Kasumi-1 (cell line): Measurements from ENCODE around the gene MCF2.

Experiments used
- DNase-seq, 2 experiments: peaks; one replicate each; lab custom pipeline; 2025; lab: John Stamatoyannopoulos, UW

MCF2 gene

DNA sequence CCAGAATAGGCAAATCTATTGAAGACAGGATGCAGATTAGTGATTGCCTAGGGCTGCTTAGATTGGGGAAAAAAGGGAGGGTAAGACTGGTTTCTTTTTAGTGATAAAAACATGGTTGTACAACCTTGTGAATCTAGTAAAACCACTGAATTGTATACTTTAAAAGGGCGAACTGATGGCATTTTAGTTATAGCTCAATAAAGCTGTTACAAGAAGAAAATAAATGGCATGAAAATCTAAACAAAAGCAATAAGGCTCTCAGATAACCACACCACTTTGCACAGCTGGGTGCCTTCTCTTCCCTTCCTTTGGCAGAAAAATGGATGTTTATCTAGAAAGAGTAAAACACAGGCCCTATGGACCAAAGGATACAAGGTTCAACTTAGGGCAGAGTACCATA, 107.9 kb downstream of the MCF2 start:
- DNase-seq: no peak

DNA sequence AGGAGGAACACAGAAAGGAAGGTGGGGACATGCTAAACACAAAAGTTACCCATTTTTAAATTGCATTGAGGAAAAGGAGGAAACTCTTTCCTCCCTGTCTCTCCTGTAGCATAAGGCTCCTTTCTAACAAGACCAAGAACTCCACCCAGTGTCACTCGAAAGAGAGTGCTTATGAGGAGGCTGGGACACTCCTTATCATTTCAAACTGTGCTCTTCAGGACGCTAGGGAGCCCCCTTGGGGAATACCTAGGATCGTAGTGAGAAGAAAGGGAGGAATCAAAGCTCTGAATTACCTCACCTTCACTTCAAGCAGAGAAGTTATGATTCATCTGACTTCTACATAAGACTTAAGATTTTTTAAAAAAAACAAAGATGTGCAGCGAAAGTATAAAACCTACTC, 111.9 kb downstream of the MCF2 start:
- no peak for DNase-seq

DNA sequence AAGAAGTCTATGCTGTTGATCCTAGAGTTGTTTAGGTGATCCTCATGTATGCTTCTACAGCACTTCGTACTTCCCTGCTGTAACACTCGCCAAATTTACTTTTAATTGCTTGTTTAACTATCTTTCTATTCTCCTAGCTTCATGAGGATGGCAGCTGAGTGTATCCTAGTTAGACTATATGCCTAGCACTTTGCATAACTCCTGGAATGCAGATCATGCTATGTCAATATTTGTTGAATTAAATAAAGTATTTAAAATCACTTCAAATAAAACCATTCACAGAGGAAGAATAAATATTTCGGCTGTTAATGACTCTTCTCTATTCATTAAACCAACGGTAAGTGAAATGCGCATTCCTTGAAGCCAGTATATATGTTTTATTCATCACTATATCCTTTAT, 122.4 kb downstream of the MCF2 start:
- DNase-seq: no peak

DNA sequence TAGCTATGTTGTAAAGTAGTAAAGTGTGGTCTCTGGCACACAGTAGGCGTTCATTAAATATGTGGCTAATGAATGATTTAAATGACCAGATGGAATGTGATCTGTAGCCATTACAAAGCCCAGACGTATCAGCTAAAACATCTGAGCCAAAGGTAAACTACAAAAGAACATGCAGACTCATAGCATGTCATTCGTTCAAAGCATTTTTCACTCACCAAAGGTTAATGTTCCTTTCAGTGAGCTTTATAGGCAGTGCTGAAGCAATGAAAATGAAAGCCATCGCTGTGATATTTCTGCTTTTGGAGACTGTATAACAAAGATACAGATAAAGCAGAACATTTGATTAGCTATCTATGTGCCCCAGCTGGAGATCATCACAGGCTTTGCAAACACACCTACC, 126.9 kb downstream of the MCF2 start:
- DNase-seq: no peak

DNA sequence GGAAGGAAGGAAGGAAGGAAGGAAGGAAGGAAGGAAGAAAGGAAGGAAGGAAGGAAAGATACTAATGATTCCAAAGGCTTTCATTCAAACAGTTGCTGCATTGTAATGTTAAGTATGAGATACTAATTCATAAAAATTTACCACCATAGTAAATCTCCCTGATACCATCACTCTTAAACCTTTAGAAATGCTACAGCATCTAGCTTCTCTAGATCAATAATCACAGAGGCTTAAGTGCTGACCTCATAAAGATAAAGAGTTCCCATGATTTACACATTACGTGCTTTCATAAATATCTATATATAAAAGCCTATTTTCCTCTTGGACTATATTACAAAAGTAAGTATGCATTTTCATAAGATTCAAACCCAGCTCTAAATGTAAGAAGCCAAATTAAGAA, 141.0 kb downstream of the MCF2 start:
- no peak for DNase-seq

DNA sequence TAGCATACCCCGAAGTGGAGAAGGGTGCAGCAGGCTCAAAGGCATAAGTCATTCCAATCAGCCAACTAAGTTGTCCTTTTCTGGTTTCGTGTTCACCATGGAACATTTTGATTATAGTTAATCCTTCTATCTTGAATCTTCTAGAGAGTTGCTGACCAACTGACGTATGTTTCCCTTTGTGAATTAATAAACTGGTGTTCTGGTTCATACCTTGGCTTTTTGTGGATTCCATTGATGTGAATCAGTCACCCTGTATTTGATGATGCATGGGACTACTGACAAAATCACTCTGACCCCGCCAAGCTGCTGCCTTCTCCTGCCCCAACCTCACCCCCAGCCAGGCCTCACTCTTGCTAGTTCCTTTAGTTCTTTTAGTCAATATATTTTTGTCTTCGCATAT, 144.7 kb downstream of the MCF2 start:
- DNase-seq: no peak

DNA sequence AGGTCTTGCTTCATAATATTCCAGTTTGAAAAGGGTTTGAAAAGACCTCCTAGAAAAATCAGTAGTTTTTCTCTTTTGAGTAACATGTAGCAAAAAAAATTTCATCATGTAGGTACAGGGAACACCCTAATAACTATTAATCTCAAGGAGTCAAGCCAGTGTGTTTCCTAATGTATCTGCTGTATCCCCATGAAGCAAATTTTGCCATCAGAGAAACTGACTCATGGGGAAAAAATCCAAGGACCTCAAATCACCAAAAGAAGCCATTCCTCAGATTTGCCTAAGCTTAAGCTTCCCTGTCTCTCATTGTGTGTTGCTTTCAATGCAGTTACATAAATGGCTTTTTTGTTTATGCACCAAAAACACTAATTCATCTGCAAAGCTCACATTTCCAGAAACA, 147.7 kb downstream of the MCF2 start:
- no peak for DNase-seq

DNA sequence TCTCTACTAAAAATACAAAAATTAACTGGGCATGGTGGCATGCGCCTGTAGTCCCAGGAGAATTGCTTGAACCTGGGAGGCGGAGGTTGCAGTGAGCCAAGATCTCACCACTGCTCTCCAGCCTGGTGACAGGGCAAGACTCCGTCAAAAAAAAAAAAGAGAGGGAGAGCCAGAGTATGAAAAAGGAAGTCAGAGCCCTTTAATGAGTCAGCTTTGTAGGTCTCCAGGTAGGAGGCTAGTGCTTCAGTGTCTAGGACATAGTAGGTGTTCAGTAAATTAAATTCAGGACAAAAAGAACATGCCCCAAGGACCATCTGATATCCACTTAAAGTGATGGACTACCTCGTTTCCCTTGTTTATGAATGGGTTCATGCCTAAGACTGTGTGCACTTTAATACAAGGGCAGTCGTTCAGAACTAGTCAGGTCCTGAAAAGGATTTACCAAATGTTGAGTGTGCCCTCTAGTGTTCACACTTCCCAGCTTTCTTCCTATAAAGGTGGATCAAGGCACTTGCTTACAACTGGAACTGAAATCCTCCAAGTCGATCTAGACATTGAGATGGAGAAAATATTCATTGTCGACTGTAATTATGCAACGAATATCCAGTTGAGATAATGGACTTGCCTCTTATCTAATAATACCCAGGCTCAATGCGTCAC, 148.5 kb downstream of the MCF2 start:
- DNase-seq: peak; percentile 74 to 79

DNA sequence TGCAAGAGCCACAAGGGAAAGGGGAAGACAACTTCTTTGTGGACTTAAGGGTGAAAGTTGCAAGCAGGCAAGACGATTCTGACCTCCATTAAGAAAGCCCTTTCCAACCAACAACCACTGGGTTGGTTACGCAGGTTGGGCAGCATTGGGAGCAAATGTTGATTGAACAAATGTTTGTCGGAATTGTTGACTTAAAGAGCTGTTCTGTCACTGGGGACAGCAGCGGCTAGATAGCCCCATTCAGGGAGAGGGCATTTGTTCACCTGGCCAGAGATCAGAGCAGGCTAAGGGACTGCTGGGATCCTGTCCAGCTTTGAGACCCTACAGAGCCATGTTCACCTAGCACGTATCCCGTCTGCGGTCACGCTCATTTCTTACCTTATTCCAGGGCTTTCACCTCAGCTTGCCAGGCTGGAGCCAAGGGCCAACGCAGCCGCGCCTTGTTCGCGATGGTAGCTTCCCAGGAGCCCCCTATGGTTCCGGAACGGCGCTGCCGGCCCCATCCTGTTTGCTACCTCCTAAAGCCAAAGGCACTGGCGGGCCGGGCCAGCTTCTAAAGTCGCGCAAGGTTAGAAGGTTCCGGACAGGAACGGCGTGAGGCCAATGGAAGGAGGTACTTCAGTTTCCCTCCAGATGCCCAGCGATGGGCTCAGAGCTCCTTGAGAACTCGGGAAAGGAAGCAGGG, 152.8 kb downstream of the MCF2 start:
- DNase-seq: peak; percentile 14 to 43

DNA sequence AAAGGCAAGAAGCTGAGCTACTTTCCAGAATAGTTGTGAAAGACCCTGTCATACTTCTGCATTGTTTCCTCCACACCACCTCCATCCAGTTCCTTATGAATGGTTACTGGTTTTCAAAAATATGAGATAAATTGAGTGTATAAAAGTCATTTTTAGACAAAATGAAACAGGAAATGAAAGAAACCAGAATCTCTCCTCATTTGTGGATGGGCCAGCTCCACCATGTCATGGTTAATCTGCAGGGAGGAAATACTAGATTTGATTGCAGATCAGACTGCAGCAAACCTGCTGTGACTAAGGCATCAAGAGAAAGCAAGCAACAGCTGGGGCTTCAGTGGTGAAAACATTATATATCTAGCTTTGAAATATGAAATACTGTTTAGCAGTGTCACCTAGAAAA, 153.6 kb downstream of the MCF2 start:
- peak; percentile 19 to 40 for DNase-seq

DNA sequence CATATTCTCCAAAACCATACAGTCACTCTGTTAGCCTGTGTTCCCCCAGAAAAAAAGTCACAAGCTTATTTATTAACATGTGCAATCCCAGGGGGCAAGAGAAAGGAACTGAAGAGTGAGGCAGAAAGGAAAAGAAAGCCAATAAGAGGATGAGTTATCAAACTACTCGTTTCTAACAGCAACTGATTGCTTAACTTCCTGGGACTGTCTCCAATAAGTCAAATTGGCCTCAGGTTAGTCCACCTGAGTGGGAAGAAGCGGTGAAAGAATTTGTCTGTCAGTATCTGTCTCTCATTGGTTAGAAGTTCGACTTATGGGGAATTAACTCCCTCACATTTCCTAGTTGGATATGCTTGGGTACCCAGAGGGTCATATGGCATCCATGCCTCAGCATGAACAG, 163.4 kb downstream of the MCF2 start:
- DNase-seq: no peak

DNA sequence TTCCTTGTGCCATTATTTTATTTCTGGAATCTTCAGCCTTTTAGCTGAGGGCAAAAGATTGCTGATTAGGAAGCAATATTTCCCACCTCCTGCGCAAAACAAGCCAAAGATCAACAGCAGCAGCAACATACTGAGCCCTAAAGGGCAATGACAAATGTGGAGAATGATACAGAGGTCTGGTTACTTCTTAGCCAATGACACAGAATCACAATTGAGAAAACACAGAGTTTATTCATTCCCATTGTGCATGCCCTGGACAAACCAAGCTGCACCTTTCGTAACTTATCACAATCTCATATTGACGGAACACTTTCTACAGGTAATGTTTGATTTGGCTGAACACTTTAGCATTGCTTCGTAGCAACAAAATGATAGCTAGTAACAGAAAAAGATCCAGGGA, 164.0 kb downstream of the MCF2 start:
- no peak for DNase-seq

DNA sequence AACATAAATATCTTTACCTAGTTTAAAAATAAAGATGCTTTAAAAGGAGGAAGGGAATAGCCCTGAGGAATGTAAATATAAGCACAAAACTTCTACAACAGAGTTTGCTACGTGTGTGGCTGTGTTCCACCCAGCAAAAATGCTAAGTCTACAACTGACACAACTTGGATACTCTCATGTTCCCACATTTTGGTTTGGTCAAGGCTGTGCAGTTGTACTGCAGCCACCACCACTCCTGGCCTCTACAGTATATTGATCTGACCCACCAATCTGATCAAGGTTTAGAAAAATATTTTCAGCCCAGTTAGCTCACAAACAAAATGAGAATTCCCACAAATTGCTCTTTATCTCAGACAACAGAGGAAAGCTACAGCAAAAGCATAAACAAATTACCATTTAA, 165.3 kb downstream of the MCF2 start:
- DNase-seq: no peak

DNA sequence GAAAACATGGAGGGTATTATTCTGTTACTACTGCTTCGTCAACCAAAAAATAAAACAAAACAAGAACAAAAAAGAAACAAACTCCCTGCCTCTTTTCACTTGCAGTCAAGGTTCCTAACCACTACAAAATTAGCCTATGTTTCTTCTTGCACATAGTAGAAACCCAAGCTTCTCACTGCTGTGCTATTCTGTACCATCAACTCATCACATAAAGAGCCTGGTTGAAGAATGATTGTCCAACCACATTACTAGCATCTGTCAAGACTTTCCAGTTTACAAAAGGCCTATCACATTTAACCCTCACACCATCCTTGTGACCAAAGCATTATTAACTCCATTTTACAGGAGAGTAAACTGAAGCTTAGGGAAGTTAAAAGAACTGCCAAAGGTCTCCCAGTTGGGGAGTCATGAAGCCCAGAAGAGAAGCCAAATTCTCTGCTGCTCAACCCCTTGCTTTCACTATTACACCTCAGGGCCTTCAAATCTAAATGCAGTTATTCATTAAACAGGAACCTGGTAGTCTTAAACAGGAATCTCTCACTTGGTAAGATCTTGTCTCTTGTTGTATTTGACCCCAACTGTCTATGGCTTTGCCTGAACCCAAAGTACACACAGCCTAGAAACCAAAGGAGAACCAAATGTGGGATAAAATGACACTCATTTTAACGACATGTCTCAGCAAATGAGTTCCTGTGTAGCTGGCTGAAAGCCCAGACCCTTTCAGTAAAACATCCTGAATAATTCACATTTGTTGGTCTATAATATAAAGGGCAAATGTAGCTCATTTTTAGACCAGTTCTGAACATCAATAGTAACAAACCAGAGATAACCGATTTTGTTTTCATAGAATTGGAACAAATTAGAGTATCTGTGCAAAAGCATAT, 168.8 kb downstream of the MCF2 start:
- no peak for DNase-seq

DNA sequence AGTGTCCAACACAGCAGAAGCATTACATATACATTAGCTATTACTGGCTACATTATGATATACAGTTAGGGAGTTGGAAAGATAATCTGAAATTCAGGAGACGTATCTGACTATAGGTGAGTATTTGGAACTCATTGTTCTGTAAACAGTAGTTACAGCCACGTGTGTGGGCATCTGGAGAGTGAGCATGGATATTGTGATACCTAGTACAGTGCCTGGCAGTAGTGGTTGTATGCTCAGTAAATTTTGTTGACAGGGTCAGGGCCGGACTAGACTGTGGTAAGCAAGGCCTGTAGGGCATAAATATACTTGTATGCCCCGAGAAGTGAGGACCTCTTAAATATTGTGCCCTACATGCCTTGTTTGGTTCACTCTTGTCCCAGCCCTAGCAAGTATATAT, 174.5 kb downstream of the MCF2 start:
- DNase-seq: no peak

DNA sequence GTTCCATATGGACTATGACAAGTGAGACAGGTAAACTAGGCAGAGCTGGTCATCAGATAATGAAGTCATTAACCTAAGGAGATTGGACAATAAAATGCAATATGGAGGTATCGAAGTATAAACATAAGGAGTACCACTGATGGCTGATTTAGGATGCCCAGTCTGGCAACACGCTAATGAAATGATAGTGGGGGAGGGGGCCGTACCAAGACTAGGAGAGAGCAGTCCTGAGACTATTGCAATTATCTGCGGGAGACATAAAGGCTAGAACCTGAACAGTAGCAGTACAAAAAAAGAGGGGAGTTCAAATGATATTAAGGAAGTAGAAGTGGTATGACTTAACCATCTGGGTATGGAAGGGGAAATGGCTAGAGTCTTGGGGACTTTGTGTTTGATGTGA, 175.1 kb downstream of the MCF2 start:
- peak; percentile 5 to 22 for DNase-seq
